HG02943 (cell line): ENCODE measurements around the gene ZFYVE21.

Experiments used
- ATAC-seq: cut with Tn5 transposase; IDR thresholded peaks from one replicate; pipeline ENCODE4 v1.9.1; 2021; ENCODE audit warnings: mild to moderate bottlenecking, low read depth, moderate library complexity; ENCODE audit not compliant: unreplicated experiment

The ZFYVE21 gene

DNA sequence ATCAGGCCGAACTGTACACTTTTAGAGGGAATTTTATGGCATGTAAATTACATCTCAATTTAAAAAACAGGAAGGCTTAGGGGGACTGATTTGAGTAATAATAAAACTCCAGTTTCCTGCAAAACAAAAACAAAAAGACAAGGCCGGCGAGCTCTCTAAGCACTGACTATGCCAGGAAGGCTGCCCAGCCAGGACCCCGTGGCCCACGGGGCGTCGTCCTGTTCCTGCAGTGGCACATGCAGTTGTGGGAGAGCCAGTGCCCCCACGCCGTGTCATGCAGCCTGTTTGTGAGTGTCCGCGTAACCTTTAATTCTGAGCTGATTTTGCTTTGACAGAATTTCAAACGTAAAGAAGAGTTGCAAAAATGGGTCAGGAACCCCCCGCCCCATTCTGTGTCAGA, 10.9 kb upstream of the ZFYVE21 start:
- ATAC-seq: no peak

DNA sequence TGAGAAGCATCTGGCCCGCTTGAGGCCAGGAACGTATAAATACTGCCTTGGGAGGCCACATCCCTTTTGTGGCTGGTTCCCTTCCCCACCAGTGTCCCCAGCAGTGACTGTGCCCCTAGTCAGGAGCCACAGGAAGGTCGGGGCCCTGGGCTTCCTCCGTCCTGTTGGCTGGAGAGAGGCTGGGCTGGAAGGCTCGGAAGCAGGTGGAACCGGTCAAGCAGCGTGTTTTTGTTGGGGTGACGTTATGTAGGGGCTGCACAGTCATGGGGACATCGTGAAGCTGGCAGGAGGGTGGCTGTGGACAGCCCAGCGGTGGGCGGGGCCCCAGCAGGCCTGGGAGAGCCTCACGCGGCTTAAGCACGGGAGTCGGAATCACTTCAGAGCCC, 10.5 kb upstream of the ZFYVE21 start:
- no peak for ATAC-seq

DNA sequence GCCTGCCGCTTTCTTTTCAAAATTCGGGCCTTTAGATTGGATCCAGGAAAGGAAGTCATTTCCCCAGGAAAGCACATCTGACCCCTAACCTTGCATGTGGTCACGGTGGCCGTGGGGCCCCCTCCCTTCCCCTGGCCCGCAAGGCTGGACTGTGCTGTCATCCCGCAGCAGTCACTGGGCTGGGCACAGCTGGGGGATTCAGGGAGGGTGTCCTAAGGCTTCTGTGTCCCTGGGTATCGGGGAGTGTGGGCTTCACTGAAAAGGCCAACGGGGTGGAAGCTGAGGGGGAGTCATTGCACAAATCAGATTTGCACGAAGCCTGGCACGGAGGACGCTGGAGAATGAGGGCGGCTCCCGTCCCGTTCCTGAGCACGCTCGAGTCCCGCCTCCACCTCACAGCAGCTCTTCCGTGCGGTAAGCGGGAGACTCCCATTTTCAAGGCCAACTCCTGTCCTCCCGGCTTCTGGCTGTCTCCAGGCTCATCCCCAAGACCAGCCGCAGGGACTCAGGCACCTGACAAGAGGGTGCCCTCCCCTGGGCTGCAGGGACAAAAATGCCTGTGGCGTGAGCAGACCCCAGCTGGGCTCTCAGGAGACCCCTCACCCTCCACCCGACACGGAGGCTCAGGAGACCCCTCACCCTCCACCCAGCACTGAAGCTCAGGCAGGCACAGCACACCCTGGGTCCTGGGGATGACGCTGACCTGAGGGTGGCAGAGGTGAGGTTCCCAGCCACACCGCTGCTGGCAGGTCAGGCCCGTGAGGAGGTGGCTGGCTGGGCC, 9.9 kb upstream of the ZFYVE21 start:
- no peak for ATAC-seq

DNA sequence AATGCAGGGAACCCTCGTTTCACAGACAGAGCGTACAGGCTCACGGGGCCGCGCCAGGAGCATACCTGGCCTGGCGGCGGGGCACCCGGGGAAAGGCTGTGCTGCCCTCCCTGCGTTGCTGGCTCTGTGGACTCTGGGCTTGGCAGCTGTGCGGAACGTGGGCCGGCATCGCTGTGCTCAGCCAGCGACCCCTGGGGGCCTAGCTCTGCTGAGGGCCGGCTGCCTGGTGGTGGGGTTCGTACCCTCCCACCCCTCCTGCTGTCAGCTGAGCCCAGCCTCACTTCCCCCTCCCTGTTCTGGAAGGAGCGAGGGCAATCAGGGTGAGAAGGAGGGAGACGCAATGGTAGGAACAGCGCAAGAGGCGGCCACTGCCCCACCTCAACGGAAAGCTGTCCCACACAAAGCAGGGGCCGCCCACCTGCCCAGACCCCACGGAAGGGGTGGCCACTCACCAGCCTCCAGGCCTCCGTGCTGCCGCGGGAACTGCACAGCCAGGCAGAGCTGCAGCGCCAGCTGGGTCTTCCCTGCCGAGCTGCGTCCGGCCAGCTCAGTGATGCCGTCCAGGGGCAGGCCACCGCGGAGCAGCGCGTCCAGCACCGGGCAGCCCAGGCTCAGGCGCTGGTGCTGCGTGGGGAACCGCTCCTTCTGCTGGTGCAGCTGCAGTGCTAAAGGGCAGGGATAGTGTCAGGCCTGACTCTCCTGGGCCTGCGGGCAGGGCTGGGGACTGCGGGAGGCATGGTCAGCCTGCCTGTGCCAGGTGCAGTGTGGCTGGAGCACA, 8.9 kb upstream of the ZFYVE21 start:
- no peak for ATAC-seq

DNA sequence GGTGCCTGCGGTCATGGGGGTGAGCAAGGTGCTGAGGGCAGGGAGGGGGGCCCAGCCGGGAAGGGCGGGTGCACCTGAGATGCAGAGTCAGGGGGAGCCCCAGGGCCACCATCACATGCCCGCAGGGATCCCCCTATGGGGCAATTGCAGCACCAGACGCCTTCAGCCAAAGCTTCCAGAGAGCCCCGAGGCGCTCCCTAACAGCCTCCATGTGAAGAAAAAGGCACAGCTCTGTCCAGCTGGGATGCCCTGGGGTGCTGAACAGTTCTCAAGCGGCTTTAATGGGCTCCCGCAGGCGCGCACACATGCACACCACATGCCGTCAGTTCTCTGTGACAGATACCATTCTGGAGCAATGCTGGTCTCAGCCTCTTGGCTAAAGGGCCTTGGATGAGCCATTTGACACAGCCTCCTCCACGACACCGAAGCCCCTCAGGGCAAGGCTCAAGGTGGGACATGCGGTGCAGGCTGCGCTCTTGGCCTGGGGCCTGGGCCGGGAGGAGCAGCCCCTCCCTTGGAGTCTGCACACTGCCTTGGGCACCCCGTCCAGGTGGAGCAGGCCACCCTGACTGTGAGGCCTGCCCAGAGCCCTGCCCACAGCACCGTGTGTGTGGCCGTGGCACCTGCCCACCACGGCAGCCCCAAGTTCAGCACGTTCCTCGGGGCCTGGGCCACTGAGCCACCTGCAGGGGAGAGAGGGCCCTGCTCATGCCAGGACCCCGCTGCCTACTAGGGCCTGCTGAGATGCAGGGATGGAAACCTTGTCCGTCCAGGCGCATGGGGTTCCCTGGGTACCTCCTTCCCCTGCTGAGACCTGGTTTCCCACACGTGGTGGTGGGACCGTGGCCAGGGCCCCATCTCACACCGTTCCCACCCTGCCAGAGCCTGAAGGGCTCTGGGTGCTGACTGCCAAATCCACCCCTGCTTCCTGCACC, 8.0 kb upstream of the ZFYVE21 start:
- ATAC-seq: no peak

DNA sequence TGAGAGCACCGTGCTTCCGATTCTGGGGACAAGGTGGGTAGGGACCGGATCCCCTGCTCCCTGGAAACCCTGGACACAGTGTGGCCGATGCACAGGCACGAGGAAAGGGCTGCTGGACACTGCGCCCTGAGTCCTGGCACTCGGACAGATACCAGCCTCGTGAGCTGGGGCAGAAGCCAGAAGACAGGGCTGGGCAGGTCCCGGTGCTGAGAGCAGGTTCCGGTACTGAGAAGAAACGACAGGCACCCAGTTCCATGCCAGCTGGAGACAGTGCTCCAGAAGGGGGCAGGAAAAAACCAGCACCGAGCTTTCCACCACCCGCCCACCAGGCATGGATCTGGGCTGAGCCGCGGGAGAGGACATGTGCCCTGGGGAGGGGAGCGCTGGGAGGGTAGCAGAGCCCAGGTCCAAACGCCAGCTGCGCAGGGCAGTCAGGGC, 6.8 kb upstream of the ZFYVE21 start:
- ATAC-seq: no peak

DNA sequence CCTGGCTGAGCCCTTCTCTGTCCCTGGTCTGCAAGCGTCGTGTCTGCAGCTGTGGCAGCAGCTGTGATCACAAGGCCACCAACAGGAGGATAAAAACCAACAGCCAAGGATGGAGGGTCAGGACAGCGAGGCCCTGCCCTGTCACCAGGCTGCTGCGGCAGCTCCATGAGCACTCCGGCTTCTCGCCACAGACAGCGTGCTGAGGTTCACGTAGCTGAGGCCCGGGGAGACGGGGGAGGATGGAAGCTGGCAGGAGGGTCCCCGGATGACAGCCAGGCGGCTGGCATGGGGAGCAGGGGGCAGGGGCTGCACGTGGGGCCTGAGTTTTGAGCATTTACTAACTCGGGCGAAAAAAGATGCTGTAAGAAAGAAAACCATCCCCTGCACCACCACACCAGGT, 5.8 kb upstream of the ZFYVE21 start:
- ATAC-seq: no peak

DNA sequence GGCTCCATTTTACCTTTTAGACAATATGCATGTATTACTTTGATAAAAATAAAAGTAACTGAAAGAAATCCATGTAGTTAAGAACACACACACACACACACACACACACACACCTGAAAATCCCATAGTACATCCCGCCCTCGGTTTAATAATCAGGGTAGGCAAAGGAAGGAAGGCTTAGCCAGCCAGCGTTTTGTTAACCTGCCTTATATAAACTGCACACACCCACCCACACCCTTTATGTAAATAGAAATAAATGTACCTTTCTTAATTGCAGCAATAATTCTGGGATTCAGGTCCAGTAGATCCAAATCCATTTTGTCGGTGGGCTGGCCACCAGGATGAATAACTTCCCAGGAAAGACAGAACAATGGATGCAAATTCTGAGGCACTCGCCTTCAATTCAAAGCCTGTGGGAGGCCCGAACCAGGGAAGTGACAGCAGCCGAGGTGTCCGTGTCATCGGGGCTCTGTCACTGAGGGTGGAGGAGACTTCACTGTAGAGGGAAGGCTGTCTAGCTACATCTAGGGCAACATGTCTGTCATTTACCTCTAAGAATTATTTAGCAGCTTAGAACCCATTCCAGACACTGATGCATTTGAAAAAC, 4.7 kb upstream of the ZFYVE21 start:
- no peak for ATAC-seq

DNA sequence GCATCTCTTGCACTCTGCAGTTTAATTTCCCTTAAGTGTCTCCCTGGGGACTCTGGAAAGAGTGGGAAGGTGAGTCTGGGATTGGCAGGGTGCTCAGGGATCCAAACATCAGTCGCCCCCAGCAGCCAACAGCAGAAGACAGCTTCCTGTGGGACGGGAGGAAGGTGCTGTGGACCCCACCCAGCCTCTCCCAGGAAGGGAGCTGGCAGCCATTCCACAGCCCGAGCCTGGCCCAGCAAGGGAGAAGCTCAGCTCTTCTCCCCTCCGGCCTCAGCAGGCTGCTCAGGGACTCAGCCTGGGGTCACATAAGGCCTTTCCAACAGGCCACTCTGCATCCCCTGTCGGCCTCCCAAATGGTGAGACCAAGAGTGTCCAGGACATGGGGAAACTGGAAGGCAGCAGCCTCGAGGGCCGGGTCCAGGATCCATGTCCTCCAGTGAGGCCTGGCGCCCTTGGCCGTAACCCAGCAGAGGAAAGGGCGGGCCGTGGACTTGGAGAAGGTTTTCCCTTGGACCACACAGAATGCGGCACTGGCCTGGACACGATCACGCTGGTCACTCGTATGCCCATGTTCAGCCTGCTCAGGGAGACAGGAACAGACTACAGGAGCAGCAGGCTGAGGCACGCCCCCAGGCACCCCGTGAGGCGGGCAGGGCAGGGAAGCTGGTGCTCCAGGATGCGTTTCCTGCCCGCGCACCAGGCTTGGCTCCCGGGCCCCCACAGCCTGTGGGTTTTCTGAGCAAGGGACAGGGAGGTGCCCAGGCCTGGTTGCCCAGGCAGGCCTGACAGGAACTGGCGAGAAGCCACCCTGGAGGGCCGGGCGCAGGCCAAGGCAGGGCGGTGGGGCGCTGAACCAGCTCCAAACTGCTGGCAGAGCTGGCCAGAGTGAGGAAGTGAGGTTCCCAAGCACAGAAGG, 3.8 kb upstream of the ZFYVE21 start:
- no peak for ATAC-seq

DNA sequence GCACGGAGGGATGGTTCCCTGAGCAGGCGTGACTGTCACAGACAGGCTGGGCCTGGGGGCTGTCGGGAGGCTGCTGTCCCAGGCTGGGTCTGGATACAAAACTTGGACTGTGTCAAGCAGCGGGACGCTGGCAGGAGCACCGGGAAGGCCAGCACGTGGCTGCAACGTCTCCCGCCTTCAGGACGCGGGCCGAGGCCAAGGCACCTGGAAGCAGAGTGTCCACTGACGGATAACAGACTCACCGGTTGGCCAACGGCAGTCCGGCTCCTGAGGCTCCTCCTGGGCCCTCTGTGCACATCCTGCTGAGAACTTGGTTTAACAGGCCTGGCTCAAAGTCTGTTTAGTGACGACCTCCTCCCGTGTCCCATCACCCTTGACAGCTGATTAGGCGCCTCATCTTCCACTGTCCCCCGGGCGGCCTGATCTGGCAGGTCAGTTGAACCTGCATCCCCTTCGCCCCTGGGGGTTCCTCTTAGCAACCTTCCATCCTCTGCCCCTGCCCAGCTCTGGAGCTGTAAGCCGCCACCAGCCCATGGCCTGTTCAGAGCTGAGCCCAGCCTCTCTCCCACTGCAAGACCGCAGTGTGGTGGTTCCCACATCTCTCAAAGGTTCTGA, 2.9 kb upstream of the ZFYVE21 start:
- ATAC-seq: no peak

DNA sequence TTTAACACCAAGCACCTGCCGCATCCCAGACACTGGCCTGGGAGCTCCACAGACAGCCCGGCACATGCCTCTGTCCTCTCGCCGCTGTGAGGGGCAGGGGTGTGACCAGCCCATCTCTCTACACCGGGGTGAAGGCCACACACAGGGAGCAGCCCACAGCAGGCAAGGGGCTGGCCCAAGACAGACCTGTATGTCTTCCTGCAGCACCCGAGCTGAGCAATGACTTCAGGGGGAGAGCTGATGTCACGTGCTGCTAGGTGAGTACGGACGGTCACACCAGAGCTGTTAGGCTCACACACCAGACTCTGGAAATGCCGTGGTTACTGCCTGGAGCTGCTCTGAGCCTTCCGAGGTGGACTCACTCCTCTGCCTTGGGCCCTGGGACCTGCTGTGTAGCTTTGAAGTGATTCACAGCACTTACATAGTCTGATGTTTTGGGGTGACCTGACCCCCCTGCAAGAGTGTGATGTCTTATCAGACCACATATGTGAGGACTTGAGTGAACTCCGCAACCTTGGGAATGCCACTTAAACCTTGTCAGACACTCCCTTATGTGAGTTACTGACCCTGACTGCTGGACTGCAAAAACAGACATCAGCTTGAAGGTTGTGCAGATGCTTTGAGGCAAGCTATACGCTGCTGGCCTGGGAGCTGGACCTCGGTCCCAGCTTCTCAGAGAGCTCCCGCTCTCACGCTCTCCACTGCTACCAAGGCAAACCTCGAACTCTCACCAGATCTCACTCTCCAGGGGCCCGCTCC, 2.1 kb upstream of the ZFYVE21 start:
- ATAC-seq: no peak

DNA sequence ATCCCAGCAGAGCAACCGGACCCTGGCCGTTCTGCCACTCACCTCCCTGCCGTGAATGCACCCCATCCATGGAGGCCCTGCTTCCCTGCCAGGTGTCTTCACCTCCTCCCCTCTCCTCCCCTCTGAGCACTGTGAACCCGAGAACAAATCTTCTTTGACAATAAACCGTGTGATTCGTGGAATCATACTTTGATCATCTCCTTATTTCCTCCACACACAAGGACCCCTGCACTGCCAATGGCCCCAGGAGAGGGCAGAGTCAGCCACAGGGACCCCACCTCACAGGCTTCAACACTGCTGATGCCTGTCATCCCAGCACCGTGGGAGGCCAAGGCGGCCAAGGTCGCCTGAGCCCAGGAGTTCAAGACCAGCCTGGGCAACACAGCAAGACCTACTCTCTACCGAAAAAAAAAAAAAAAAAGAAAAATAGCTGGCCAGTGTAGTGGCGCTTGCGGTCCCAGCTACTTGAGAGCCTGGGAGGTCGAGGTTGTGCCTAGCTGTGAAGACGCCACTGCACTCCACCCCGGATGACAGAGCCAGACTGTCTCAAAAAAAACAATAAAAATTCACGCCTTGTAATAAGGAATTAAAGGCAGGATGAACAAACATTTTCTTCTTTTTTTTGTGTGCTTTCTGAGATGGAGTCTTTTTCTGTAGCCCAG, 1.4 kb upstream of the ZFYVE21 start:
- ATAC-seq: no peak

DNA sequence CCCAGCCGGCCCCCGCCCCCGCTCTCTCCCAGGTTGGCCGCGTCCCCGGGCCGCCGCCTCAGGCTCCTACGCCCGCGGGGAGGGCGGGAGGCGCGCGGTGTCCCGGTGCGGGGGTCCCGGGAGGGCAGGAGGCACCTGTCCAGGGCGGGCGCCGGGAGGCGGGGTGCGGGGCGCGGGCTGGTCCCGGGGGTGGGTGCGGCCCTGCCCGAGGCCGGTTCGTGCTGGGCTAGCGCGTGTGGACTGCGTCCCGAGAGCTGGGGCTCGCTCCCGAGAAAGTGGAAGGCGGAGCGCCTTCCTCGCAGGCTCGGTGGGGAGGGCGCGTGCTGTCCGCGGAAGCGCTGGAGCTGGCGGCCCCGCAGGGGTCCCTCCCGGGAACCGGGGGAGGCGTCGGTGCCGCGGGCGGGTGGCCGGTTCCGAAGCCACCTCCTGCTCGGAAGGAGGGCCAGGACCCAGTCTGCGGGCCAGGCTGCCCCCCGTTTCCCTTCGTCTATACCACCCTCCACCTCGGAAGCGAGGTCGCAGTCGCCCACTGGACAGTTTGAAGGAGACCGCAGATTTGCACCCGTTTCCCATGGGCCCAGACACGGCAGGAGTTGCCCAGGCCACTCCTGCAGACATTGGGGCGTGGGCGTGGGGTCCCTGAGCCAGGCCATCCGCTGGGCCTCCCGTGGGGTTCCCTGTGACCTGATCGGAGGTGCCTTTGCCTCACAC, 636 bp downstream of the ZFYVE21 start:
- no peak for ATAC-seq

DNA sequence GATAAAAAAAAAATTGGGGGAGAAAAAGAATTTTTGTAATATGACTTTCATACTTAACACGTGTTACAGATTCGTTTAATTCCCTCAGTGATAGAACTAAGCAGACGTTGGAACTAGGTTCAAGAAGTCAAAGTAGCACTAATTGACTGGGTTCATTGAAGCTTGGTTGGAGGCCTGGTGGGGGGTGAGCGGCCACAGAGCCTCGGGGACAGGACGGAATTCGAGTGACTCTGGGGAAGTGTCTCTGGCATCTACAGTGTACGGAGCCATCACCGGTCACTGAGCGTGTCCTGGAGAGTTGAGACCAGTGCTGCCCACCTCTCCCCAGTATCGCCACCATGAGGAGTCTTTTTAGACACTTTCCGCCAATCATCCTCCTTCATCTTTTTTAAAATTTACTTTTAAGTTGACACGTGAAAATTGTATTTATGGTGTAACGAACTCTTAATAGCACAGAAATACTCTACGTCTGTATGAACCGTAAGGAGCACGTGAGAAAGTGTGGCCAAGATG, 1.3 kb downstream of the ZFYVE21 start:
- no peak for ATAC-seq

DNA sequence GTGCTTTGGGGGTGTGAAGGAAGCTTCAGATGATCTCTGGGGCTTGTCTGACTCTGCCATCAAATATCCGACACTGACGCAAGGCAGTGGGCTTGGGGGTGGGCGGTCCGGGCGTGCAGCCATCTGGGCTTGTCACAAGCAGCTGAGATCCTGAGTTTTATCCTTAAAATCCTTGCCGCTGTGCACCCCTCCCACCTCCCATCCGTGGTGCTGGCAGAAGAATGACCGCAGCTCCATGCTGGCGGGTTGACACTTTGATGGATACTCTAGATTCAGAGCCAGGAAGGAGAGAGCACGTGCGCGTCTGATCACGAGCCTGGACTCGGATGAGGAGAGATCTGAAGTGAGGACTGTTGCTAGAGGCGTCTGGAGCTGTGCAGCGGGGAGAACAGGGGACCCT, 3.0 kb downstream of the ZFYVE21 start:
- ATAC-seq: no peak

DNA sequence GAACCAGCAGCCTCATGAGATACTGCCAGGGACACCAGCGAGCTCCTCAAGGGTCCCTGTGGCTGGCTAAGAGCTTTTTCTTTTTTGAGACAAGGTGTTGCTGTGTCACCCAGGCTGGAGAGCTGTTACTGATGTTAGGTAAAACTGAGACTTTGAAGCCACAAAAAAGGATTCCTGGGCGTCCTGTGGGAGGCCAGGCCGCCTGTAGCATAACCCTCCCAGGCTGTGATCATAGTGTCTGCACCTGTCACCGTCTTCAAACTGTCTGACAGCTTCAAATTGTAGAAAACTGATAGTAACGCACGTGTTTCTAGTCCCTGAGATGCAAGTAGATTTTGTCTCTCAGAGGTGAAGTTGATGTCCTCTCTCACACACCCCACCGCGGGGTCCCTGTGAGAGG, 4.1 kb downstream of the ZFYVE21 start:
- no peak for ATAC-seq
